ENCODE measurements around the gene ERGIC3.

The ERGIC3 gene

GRCh38 chr20:35560105-35560511 is 18.2 kb downstream of the ERGIC3 start:
- Histone ChIP-seq H3K4me3 (ENCODE audit: low read depth in 1 of 2, low read length in 2 of 2) (peak overlapping the region in 1 of 2 donors; percentile 4), H3K27ac (ENCODE audit: low read depth, low read length) (no peak overlapping the region)

GRCh38 chr20:35560541-35560940 is 18.7 kb downstream of the ERGIC3 start:
- H3K9me3 ChIP-seq (ENCODE audit: control insufficient read depth in 1 of 2, low read length in 2 of 2) = no peaks in the 10 kb centered on the region
- no peak overlapping the region for H3K4me3 ChIP-seq (ENCODE audit: low read depth in 1 of 2, low read length in 2 of 2)
- no peak overlapping the region for H3K9ac ChIP-seq (ENCODE audit: low read depth in 1 of 2, low read length in 2 of 2)
- H3K4me1 ChIP-seq (ENCODE audit: control insufficient read depth in 1 of 2, insufficient read depth in 2 of 2, low read length in 2 of 2) = peaks cover 8 to 20% of the 10 kb centered on the region in 2 donors
- no peaks in the 10 kb centered on the region for H3K27me3 ChIP-seq (ENCODE audit: control insufficient read depth in 1 of 2, insufficient read depth in 2 of 2, low read length in 2 of 2)
- H3K27ac ChIP-seq (ENCODE audit: low read depth, low read length) = no peak overlapping the region
- H3K36me3 ChIP-seq (ENCODE audit: control insufficient read depth in 1 of 2, insufficient read depth in 2 of 2, low read length in 2 of 2) = peaks cover 6 to 21% of the 10 kb centered on the region in 2 donors

More at GRCh38 chr20:35560105-35560511, 18.2 kb downstream of the ERGIC3 start:
- Histone ChIP-seq H3K4me1 (ENCODE audit: control insufficient read depth in 1 of 2, insufficient read depth in 2 of 2, low read length in 2 of 2) (peaks cover 8 to 20% of the 10 kb centered on the region in 2 donors), H3K36me3 (ENCODE audit: control insufficient read depth in 1 of 2, insufficient read depth in 2 of 2, low read length in 2 of 2) (peaks cover 6 to 25% of the 10 kb centered on the region in 2 donors), H3K9me3 (ENCODE audit: control insufficient read depth in 1 of 2, low read length in 2 of 2) (no peaks in the 10 kb centered on the region), H3K27me3 (ENCODE audit: control insufficient read depth in 1 of 2, insufficient read depth in 2 of 2, low read length in 2 of 2) (no peaks in the 10 kb centered on the region), H3K9ac (ENCODE audit: low read depth in 1 of 2, low read length in 2 of 2) (no peak overlapping the region)

- Histone ChIP-seq H3K27me3 (ENCODE audit: control insufficient read depth in 1 of 2, insufficient read depth in 2 of 2, low read length in 2 of 2) (no peaks in the 10 kb centered on the region), H3K36me3 (ENCODE audit: control insufficient read depth in 1 of 2, insufficient read depth in 2 of 2, low read length in 2 of 2) (peaks cover 6 to 16% of the 10 kb centered on the region in 2 donors), H3K9me3 (ENCODE audit: control insufficient read depth in 1 of 2, low read length in 2 of 2) (no peaks in the 10 kb centered on the region), H3K4me1 (ENCODE audit: control insufficient read depth in 1 of 2, insufficient read depth in 2 of 2, low read length in 2 of 2) (peaks cover 8 to 20% of the 10 kb centered on the region in 2 donors), H3K9ac (ENCODE audit: low read depth in 1 of 2, low read length in 2 of 2) (no peak overlapping the region), H3K4me3 (ENCODE audit: low read depth in 1 of 2, low read length in 2 of 2) (no peak overlapping the region), H3K27ac (ENCODE audit: low read depth, low read length) (no peak overlapping the region)
These were observed 19.4 kb downstream of the ERGIC3 start for GRCh38 chr20:35561268-35561667.

- Histone ChIP-seq H3K27ac (ENCODE audit: low read depth, low read length) (no peak overlapping the region), H3K9me3 (ENCODE audit: control insufficient read depth in 1 of 2, low read length in 2 of 2) (no peaks in the 10 kb centered on the region), H3K36me3 (ENCODE audit: control insufficient read depth in 1 of 2, insufficient read depth in 2 of 2, low read length in 2 of 2) (peaks cover 3 to 12% of the 10 kb centered on the region in 2 donors), H3K27me3 (ENCODE audit: control insufficient read depth in 1 of 2, insufficient read depth in 2 of 2, low read length in 2 of 2) (no peaks in the 10 kb centered on the region), H3K4me3 (ENCODE audit: low read depth in 1 of 2, low read length in 2 of 2) (no peak overlapping the region), H3K9ac (ENCODE audit: low read depth in 1 of 2, low read length in 2 of 2) (no peak overlapping the region), H3K4me1 (ENCODE audit: control insufficient read depth in 1 of 2, insufficient read depth in 2 of 2, low read length in 2 of 2) (peaks cover 8 to 20% of the 10 kb centered on the region in 2 donors)
These were observed 19.8 kb downstream of the ERGIC3 start for GRCh38 chr20:35561671-35562070.

GRCh38 chr20:35562541-35563110 is 20.7 kb downstream of the ERGIC3 start:
- Histone ChIP-seq H3K9ac (ENCODE audit: low read depth in 1 of 2, low read length in 2 of 2) (no peak overlapping the region), H3K4me3 (ENCODE audit: low read depth in 1 of 2, low read length in 2 of 2) (no peak overlapping the region), H3K36me3 (ENCODE audit: control insufficient read depth in 1 of 2, insufficient read depth in 2 of 2, low read length in 2 of 2) (peaks cover 0 to 3% of the 10 kb centered on the region in 2 donors), H3K9me3 (ENCODE audit: control insufficient read depth in 1 of 2, low read length in 2 of 2) (no peaks in the 10 kb centered on the region), H3K27ac (ENCODE audit: low read depth, low read length) (no peak overlapping the region), H3K27me3 (ENCODE audit: control insufficient read depth in 1 of 2, insufficient read depth in 2 of 2, low read length in 2 of 2) (no peaks in the 10 kb centered on the region), H3K4me1 (ENCODE audit: control insufficient read depth in 1 of 2, insufficient read depth in 2 of 2, low read length in 2 of 2) (peaks cover 8 to 20% of the 10 kb centered on the region in 2 donors)

- peaks cover 8 to 19% of the 10 kb centered on the region in 2 donors for H3K4me1 ChIP-seq (ENCODE audit: control insufficient read depth in 1 of 2, insufficient read depth in 2 of 2, low read length in 2 of 2)
- no peak overlapping the region for H3K27ac ChIP-seq (ENCODE audit: low read depth, low read length)
- no peak overlapping the region for H3K4me3 ChIP-seq (ENCODE audit: low read depth in 1 of 2, low read length in 2 of 2)
- H3K9me3 ChIP-seq (ENCODE audit: control insufficient read depth in 1 of 2, low read length in 2 of 2) = no peaks in the 10 kb centered on the region
- H3K36me3 ChIP-seq (ENCODE audit: control insufficient read depth in 1 of 2, insufficient read depth in 2 of 2, low read length in 2 of 2) = no peaks in the 10 kb centered on the region
- no peaks in the 10 kb centered on the region for H3K27me3 ChIP-seq (ENCODE audit: control insufficient read depth in 1 of 2, insufficient read depth in 2 of 2, low read length in 2 of 2)
- no peak overlapping the region for H3K9ac ChIP-seq (ENCODE audit: low read depth in 1 of 2, low read length in 2 of 2)
These were observed 22.0 kb downstream of the ERGIC3 start for GRCh38 chr20:35563834-35564233.

GRCh38 chr20:35564905-35565304 is 23.0 kb downstream of the ERGIC3 start:
- Histone ChIP-seq H3K36me3 (ENCODE audit: control insufficient read depth in 1 of 2, insufficient read depth in 2 of 2, low read length in 2 of 2) (no peaks in the 10 kb centered on the region), H3K27ac (ENCODE audit: low read depth, low read length) (no peak overlapping the region), H3K9me3 (ENCODE audit: control insufficient read depth in 1 of 2, low read length in 2 of 2) (no peaks in the 10 kb centered on the region), H3K4me1 (ENCODE audit: control insufficient read depth in 1 of 2, insufficient read depth in 2 of 2, low read length in 2 of 2) (peaks cover 0 to 8% of the 10 kb centered on the region in 2 donors), H3K27me3 (ENCODE audit: control insufficient read depth in 1 of 2, insufficient read depth in 2 of 2, low read length in 2 of 2) (no peaks in the 10 kb centered on the region), H3K9ac (ENCODE audit: low read depth in 1 of 2, low read length in 2 of 2) (no peak overlapping the region), H3K4me3 (ENCODE audit: low read depth in 1 of 2, low read length in 2 of 2) (no peak overlapping the region)

GRCh38 chr20:35568645-35569044 is 26.8 kb downstream of the ERGIC3 start:
- H3K27ac ChIP-seq (ENCODE audit: low read depth, low read length) = no peak overlapping the region

GRCh38 chr20:35571555-35571954 is 29.7 kb downstream of the ERGIC3 start:
- H3K4me1 ChIP-seq (ENCODE audit: control insufficient read depth in 1 of 2, insufficient read depth in 2 of 2, low read length in 2 of 2) = peaks cover 0 to 9% of the 10 kb centered on the region in 2 donors
- H3K9me3 ChIP-seq (ENCODE audit: control insufficient read depth in 1 of 2, low read length in 2 of 2) = peaks cover 5% of the 10 kb centered on the region in 2 donors
- no peak overlapping the region for H3K4me3 ChIP-seq (ENCODE audit: low read depth in 1 of 2, low read length in 2 of 2)
- no peak overlapping the region for H3K27ac ChIP-seq (ENCODE audit: low read depth, low read length)
- H3K27me3 ChIP-seq (ENCODE audit: control insufficient read depth in 1 of 2, insufficient read depth in 2 of 2, low read length in 2 of 2) = no peaks in the 10 kb centered on the region
- H3K36me3 ChIP-seq (ENCODE audit: control insufficient read depth in 1 of 2, insufficient read depth in 2 of 2, low read length in 2 of 2) = no peaks in the 10 kb centered on the region
- H3K9ac ChIP-seq (ENCODE audit: low read depth in 1 of 2, low read length in 2 of 2) = no peak overlapping the region

More at GRCh38 chr20:35568645-35569044, 26.8 kb downstream of the ERGIC3 start:
- Histone ChIP-seq H3K27me3 (ENCODE audit: control insufficient read depth in 1 of 2, insufficient read depth in 2 of 2, low read length in 2 of 2) (no peaks in the 10 kb centered on the region), H3K9ac (ENCODE audit: low read depth in 1 of 2, low read length in 2 of 2) (no peak overlapping the region), H3K36me3 (ENCODE audit: control insufficient read depth in 1 of 2, insufficient read depth in 2 of 2, low read length in 2 of 2) (no peaks in the 10 kb centered on the region), H3K4me1 (ENCODE audit: control insufficient read depth in 1 of 2, insufficient read depth in 2 of 2, low read length in 2 of 2) (no peaks in the 10 kb centered on the region), H3K4me3 (ENCODE audit: low read depth in 1 of 2, low read length in 2 of 2) (no peak overlapping the region), H3K9me3 (ENCODE audit: control insufficient read depth in 1 of 2, low read length in 2 of 2) (peaks cover 5% of the 10 kb centered on the region in 2 donors)

GRCh38 chr20:35572838-35573237 is 31.0 kb downstream of the ERGIC3 start:
- Histone ChIP-seq H3K4me1 (ENCODE audit: control insufficient read depth in 1 of 2, insufficient read depth in 2 of 2, low read length in 2 of 2) (peaks cover 0 to 9% of the 10 kb centered on the region in 2 donors), H3K36me3 (ENCODE audit: control insufficient read depth in 1 of 2, insufficient read depth in 2 of 2, low read length in 2 of 2) (no peaks in the 10 kb centered on the region), H3K9ac (ENCODE audit: low read depth in 1 of 2, low read length in 2 of 2) (no peak overlapping the region), H3K9me3 (ENCODE audit: control insufficient read depth in 1 of 2, low read length in 2 of 2) (peaks cover 5% of the 10 kb centered on the region in 2 donors), H3K4me3 (ENCODE audit: low read depth in 1 of 2, low read length in 2 of 2) (no peak overlapping the region), H3K27ac (ENCODE audit: low read depth, low read length) (no peak overlapping the region), H3K27me3 (ENCODE audit: control insufficient read depth in 1 of 2, insufficient read depth in 2 of 2, low read length in 2 of 2) (no peaks in the 10 kb centered on the region)
